Stomach smooth muscle (tissue), 2 donors: ENCODE results near the gene FURIN.

Experiments used
- H3K27ac ChIP-seq: one replicate; pipeline ENCODE4 v1.7.0; 2013; ENCODE audit warnings: mild to moderate bottlenecking, low read length, inconsistent platforms
- H3K27me3 ChIP-seq, 2 donors: one replicate each; pipeline ENCODE4 v1.7.0; 2013; ENCODE audit warnings: low read length in 2 of 2; ENCODE audit not compliant: insufficient read depth in 2 of 2, control insufficient read depth in 1 of 2
- H3K36me3 ChIP-seq, 2 donors: one replicate each; pipeline ENCODE4 v1.7.0; 2013; ENCODE audit warnings: low read length in 2 of 2; ENCODE audit not compliant: control insufficient read depth in 2 of 2, insufficient read depth in 2 of 2
- H3K4me1 ChIP-seq: one replicate; pipeline ENCODE4 v1.7.0; 2013; ENCODE audit warnings: low read length; ENCODE audit not compliant: control insufficient read depth, insufficient read depth
- H3K4me3 ChIP-seq, 2 donors: one replicate each; pipeline ENCODE4 v1.7.0; 2013; ENCODE audit warnings: low read length in 2 of 2
- H3K9ac ChIP-seq, 2 donors: one replicate each; pipeline ENCODE4 v1.7.0; 2013; ENCODE audit warnings: low read length in 2 of 2, mild to moderate bottlenecking in 1 of 2
- H3K9me3 ChIP-seq, 2 donors: one replicate each; pipeline ENCODE4 v1.7.0; 2013; ENCODE audit warnings: low read length in 2 of 2; ENCODE audit not compliant: control insufficient read depth in 2 of 2
- donor health status: healthy.
- donor health status: Pancreatic carcinoma.

FURIN gene

GRCh38 chr15:90931828-90932659, 63.7 kb downstream of the FURIN start, which contains the start of gene HDDC3:
Gene HDDC3 (minus strand): TSS chr15:90932549. CDS start chr15:90932540, 9 bp downstream.
- Histone ChIP-seq H3K4me1 (peaks cover 50% of the 10 kb centered on the region), H3K9me3 (no peaks in the 10 kb centered on the region), H3K4me3 (peak within 1 kb of the TSS; percentile 71 to 92), H3K27ac (peak within 1 kb of the TSS; percentile 78), H3K27me3 (no peaks in the 10 kb centered on the region), H3K36me3 (peaks cover 0 to 3% of the 10 kb centered on the region in 2 donors), H3K9ac (peak within 1 kb of the TSS; percentile 70 to 88)

- H3K36me3 ChIP-seq: peaks cover 0 to 3% of the 10 kb centered on the region in 2 donors
- H3K27me3 ChIP-seq: no peaks in the 10 kb centered on the region
- no peaks in the 10 kb centered on the region for H3K9me3 ChIP-seq
- H3K27ac ChIP-seq: peak overlapping the region; percentile 74
- peaks cover 50% of the 10 kb centered on the region for H3K4me1 ChIP-seq
- peak overlapping the region; percentile 71 to 92 for H3K4me3 ChIP-seq
- peak overlapping the region; percentile 60 to 70 for H3K9ac ChIP-seq
Measured at GRCh38 chr15:90932660-90932991, 64.2 kb downstream of the FURIN start.
